A549 (cell line): ENCODE results near the gene CADM4.

Experiments used
- TF ChIP-seq, protein P1 (sequence below): fragments of >200 bp; sonication (Bioruptor Twin); formaldehyde crosslinking; IDR thresholded peaks from 3 replicates; pipeline ENCODE4 v1.5.1; 2016
- TF ChIP-seq, protein P2 (sequence below): IDR thresholded peaks from 2 replicates; pipeline ENCODE4 v1.6.1; 2012

DNA sequence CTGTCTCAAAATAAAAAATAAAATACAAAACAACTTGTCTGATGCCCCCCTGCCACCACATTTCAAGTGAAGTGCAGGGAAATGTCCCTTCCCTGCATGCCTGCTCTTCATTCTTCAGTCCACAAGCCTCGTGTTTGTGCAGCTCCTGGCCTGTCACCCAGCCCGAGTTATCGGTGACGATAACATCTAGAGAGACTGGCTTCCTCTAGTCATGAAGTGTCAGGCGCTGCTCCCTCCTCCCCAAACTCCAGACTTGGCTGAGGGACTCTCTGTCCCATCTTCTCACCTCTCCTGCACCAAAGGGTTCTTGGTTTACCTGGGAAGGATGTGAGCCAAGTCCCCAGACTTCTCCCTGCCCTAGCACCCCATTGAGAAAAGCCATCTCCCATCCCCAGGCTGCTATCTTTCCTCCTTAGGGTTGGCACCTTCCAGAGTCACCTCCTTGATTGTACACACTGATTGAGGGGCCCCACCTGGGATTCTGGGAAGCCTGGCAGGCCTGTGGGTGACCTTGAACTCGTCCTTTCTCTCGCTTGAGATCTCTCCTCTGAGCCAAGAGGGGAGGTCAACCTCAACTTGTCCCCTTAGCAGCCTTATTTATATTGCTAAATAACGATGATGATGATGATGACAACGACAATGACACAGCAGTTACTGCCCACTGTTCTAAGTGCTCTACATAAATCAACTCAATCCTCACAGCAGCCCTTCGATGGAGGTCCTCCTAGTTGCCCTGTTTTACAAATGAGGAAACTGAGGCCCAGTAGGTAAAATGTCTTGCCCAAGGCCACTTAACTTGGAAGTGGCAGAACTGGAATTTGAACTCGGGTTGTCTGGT lies 43.4 kb upstream of the CADM4 start:
- TF ChIP-seq, protein P1, sequence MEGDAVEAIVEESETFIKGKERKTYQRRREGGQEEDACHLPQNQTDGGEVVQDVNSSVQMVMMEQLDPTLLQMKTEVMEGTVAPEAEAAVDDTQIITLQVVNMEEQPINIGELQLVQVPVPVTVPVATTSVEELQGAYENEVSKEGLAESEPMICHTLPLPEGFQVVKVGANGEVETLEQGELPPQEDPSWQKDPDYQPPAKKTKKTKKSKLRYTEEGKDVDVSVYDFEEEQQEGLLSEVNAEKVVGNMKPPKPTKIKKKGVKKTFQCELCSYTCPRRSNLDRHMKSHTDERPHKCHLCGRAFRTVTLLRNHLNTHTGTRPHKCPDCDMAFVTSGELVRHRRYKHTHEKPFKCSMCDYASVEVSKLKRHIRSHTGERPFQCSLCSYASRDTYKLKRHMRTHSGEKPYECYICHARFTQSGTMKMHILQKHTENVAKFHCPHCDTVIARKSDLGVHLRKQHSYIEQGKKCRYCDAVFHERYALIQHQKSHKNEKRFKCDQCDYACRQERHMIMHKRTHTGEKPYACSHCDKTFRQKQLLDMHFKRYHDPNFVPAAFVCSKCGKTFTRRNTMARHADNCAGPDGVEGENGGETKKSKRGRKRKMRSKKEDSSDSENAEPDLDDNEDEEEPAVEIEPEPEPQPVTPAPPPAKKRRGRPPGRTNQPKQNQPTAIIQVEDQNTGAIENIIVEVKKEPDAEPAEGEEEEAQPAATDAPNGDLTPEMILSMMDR = no peak
- TF ChIP-seq, protein P2, sequence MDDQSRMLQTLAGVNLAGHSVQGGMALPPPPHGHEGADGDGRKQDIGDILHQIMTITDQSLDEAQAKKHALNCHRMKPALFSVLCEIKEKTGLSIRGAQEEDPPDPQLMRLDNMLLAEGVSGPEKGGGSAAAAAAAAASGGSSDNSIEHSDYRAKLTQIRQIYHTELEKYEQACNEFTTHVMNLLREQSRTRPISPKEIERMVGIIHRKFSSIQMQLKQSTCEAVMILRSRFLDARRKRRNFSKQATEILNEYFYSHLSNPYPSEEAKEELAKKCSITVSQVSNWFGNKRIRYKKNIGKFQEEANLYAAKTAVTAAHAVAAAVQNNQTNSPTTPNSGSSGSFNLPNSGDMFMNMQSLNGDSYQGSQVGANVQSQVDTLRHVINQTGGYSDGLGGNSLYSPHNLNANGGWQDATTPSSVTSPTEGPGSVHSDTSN = no peak
